Measurements from ENCODE around the gene BTBD3. TPM values are rescaled to one million over a fixed set of nuclear protein-coding genes. Genes with fewer than 3 reads are reported as not detected.

Gene BTBD3
- total and polyA plus RNA-seq, 5 donors: 8.7 to 34.5 (median 26.4) TPM

GRCh38 chr20:11891776-11892545, 25.7 kb upstream of the BTBD3 start:
- ATAC-seq (peak; percentile 40 to 48), DNase-seq (peak; percentile 55 to 75 (median 65))
- no peaks in the 10 kb centered on the region for H3K27me3 ChIP-seq (ENCODE audit: control insufficient read depth, insufficient read depth)
- H3K4me3 ChIP-seq (ENCODE audit: low read length): peak overlapping the region; percentile 85
- WGBS: under 1% methylated on average over 17 of the region's 17 CpGs
- intact Hi-C loops (cut with DNase I): no loop called here
- H3K9me3 ChIP-seq (ENCODE audit: control insufficient read depth, low read length): no peaks in the 10 kb centered on the region
- H3K27ac ChIP-seq (ENCODE audit: low read length): peak overlapping the region; percentile 69
- H3K4me1 ChIP-seq (ENCODE audit: control insufficient read depth, insufficient read depth, low read length): peaks cover 7% of the 10 kb centered on the region

GRCh38 chr20:11894062-11894461, 23.6 kb upstream of the BTBD3 start:
- 70% methylated on average over 6 of the region's 6 CpGs for WGBS
- Histone ChIP-seq H3K27me3 (ENCODE audit: control insufficient read depth, insufficient read depth) (no peaks in the 10 kb centered on the region), H3K27ac (ENCODE audit: low read length) (no peak overlapping the region), H3K4me1 (ENCODE audit: control insufficient read depth, insufficient read depth, low read length) (peaks cover 7% of the 10 kb centered on the region), H3K9me3 (ENCODE audit: control insufficient read depth, low read length) (no peaks in the 10 kb centered on the region), H3K4me3 (ENCODE audit: low read length) (no peak overlapping the region)
- ATAC-seq (no peak), DNase-seq (no peak)
- intact Hi-C loops (cut with DNase I): no loop called here

DNA sequence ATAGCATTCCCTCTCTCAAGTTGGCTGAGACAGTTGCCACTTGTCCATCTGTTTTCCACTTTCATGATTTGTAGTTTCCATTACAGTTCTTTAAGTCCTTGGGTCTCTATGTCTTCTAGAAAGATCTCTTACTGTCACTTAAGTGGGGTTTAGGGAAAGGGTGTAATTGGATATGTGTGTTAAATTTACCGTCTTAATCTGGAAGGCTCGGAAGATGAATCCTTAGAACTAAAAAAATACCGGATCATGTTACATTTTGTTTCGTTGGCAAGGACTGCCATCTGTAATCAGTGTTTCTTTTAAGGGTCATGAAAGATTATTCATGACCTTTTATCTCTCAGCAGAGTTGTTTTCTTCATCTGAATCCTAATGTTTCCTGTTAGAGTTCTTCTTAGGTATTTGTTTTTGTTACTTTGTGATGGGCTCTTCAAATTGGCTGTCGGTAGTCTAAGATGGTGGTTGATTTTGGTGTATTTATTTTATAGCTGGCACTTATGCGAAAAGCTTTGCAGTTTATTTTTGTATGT, 21.8 kb upstream of the BTBD3 start:
- intact Hi-C loops (cut with DNase I): no loop called here
- ATAC-seq (no peak), DNase-seq (no peak)
- H3K27ac ChIP-seq (ENCODE audit: low read length): no peak overlapping the region
- no peaks in the 10 kb centered on the region for H3K9me3 ChIP-seq (ENCODE audit: control insufficient read depth, low read length)
- 30% methylated on average over 6 of the region's 6 CpGs for WGBS
- H3K27me3 ChIP-seq (ENCODE audit: control insufficient read depth, insufficient read depth): no peaks in the 10 kb centered on the region
- H3K4me1 ChIP-seq (ENCODE audit: control insufficient read depth, insufficient read depth, low read length): peaks cover 7% of the 10 kb centered on the region
- peak overlapping the region; percentile 34 for H3K4me3 ChIP-seq (ENCODE audit: low read length)

GRCh38 chr20:11901127-11901526, 16.6 kb upstream of the BTBD3 start:
- ATAC-seq (no peak), DNase-seq (no peak)
- no peak overlapping the region for H3K4me3 ChIP-seq (ENCODE audit: low read length)

DNA sequence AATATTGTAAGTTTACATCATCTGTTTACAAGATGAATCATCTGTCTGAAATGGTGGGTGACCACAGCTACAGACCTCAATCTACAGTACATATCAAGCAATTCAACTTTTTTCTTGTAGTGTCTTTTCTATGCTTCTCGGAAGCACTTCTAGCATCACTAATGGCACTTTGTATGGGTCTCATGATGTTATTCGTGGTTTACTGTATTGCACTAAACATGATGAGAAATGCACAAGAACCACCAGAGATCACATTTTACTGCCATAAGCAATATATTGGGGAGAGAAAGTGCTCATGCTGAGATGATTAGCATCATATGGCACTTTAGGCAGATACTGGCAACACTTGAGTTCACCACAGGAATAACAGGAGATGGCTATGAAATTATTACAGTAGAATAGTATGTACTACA, 15.4 kb upstream of the BTBD3 start:
- Histone ChIP-seq H3K9me3 (ENCODE audit: control insufficient read depth, low read length) (no peaks in the 10 kb centered on the region), H3K4me3 (ENCODE audit: low read length) (no peak overlapping the region), H3K4me1 (ENCODE audit: control insufficient read depth, insufficient read depth, low read length) (peaks cover 3% of the 10 kb centered on the region), H3K27ac (ENCODE audit: low read length) (no peak overlapping the region), H3K27me3 (ENCODE audit: control insufficient read depth, insufficient read depth) (no peaks in the 10 kb centered on the region)
- intact Hi-C loops (cut with DNase I): no loop called here
- ATAC-seq: no peak
- DNase-seq: no peak
- WGBS: 94% methylated on average over 2 of the region's 2 CpGs

More at GRCh38 chr20:11901127-11901526, 16.6 kb upstream of the BTBD3 start:
- 98% methylated on average over 3 of the region's 3 CpGs for WGBS
- intact Hi-C loops (cut with DNase I): no loop called here
- Histone ChIP-seq H3K27ac (ENCODE audit: low read length) (no peak overlapping the region), H3K9me3 (ENCODE audit: control insufficient read depth, low read length) (no peaks in the 10 kb centered on the region), H3K27me3 (ENCODE audit: control insufficient read depth, insufficient read depth) (no peaks in the 10 kb centered on the region), H3K4me1 (ENCODE audit: control insufficient read depth, insufficient read depth, low read length) (peaks cover 2% of the 10 kb centered on the region)

GRCh38 chr20:11905460-11906179, 12.1 kb upstream of the BTBD3 start:
- DNase-seq (no peak), ATAC-seq (no peak)
- no peak overlapping the region for H3K27ac ChIP-seq (ENCODE audit: low read length)
- 87% methylated on average over 6 of the region's 6 CpGs for WGBS
- no peaks in the 10 kb centered on the region for H3K9me3 ChIP-seq (ENCODE audit: control insufficient read depth, low read length)
- H3K4me3 ChIP-seq (ENCODE audit: low read length): no peak overlapping the region
- intact Hi-C loops (cut with DNase I): no loop called here
- peaks cover 6% of the 10 kb centered on the region for H3K4me1 ChIP-seq (ENCODE audit: control insufficient read depth, insufficient read depth, low read length)
- H3K27me3 ChIP-seq (ENCODE audit: control insufficient read depth, insufficient read depth): no peaks in the 10 kb centered on the region

- Histone ChIP-seq H3K4me3 (ENCODE audit: low read length) (no peak overlapping the region), H3K27me3 (ENCODE audit: control insufficient read depth, insufficient read depth) (no peaks in the 10 kb centered on the region), H3K9me3 (ENCODE audit: control insufficient read depth, low read length) (no peaks in the 10 kb centered on the region), H3K27ac (ENCODE audit: low read length) (no peak overlapping the region), H3K4me1 (ENCODE audit: control insufficient read depth, insufficient read depth, low read length) (peaks cover 6% of the 10 kb centered on the region)
- WGBS: 68% methylated on average over 4 of the region's 4 CpGs
- no peak for ATAC-seq
- DNase-seq: no peak
- intact Hi-C loops (cut with DNase I): no loop called here
Observed at GRCh38 chr20:11906626-11907480, 10.8 kb upstream of the BTBD3 start.

GRCh38 chr20:11907621-11908020, 10.1 kb upstream of the BTBD3 start:
- H3K9me3 ChIP-seq (ENCODE audit: control insufficient read depth, low read length): no peaks in the 10 kb centered on the region
- no peak overlapping the region for H3K4me3 ChIP-seq (ENCODE audit: low read length)
- no peaks in the 10 kb centered on the region for H3K27me3 ChIP-seq (ENCODE audit: control insufficient read depth, insufficient read depth)
- ATAC-seq: no peak
- no peak overlapping the region for H3K27ac ChIP-seq (ENCODE audit: low read length)
- DNase-seq: no peak
- 95% methylated on average over 4 of the region's 4 CpGs for WGBS
- intact Hi-C loops (cut with DNase I): no loop called here
- H3K4me1 ChIP-seq (ENCODE audit: control insufficient read depth, insufficient read depth, low read length): peaks cover 10% of the 10 kb centered on the region

DNA sequence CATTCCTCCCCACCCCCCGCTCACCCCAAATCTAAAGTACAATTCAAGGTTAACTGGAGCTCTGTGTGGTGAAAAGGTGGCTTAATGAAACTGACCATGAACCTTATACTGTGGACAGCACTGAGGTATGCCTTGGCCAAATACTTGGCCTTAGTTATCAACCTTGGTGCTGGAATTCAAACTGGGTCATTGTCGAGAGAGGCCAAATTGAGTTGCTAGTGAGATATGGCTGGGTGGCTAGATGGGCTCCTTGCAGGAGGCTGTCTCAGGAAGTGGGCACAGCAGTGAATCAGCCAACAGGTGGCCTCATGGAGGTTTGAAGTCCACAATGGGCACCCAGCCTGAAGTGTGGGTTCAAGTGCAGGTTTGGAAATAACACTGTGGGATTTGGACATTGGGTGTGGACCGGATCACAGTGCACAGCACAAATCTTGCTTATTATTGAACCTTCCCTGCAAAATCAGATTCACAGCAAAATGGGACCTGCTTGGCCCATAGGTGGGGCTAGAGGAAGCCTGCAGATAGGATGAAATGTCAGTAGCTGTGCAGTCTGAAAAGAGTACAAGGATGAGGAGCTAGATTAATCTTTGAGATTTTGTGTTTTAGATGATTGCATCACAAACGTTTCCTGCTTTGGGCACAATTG, 5.6 kb upstream of the BTBD3 start:
- Histone ChIP-seq H3K27ac (ENCODE audit: low read length) (no peak overlapping the region), H3K27me3 (ENCODE audit: control insufficient read depth, insufficient read depth) (no peaks in the 10 kb centered on the region), H3K4me1 (ENCODE audit: control insufficient read depth, insufficient read depth, low read length) (peaks cover 11% of the 10 kb centered on the region), H3K4me3 (ENCODE audit: low read length) (no peak overlapping the region), H3K9me3 (ENCODE audit: control insufficient read depth, low read length) (no peaks in the 10 kb centered on the region)
- peak in 1 of 2 donors; percentile 16 for ATAC-seq
- intact Hi-C loops (cut with DNase I): no loop called here
- WGBS: 74% methylated on average over 4 of the region's 4 CpGs
- no peak for DNase-seq

- Histone ChIP-seq H3K9me3 (ENCODE audit: control insufficient read depth, low read length) (no peaks in the 10 kb centered on the region), H3K4me1 (ENCODE audit: control insufficient read depth, insufficient read depth, low read length) (peaks cover 7% of the 10 kb centered on the region), H3K27ac (ENCODE audit: low read length) (no peak overlapping the region), H3K27me3 (ENCODE audit: control insufficient read depth, insufficient read depth) (no peaks in the 10 kb centered on the region), H3K4me3 (ENCODE audit: low read length) (no peak overlapping the region)
- 87% methylated on average over 4 of the region's 4 CpGs for WGBS
- no peak for DNase-seq
- intact Hi-C loops (cut with DNase I): no loop called here
- no peak for ATAC-seq
Observed at GRCh38 chr20:11912659-11913415, 4.9 kb upstream of the BTBD3 start.

Data from right cardiac atrium (tissue), 5 donors.